ENCODE results near the gene OGDH. TPM values are rescaled to one million over a fixed set of nuclear protein-coding genes. Genes with fewer than 3 reads are reported as not detected.

OGDH gene
- total and polyA plus RNA-seq, 2 of the 13 experiments (the other 11 are each of a cell fraction or from before 2014, with no cell fraction given): 17.4 to 25.4 TPM

DNA sequence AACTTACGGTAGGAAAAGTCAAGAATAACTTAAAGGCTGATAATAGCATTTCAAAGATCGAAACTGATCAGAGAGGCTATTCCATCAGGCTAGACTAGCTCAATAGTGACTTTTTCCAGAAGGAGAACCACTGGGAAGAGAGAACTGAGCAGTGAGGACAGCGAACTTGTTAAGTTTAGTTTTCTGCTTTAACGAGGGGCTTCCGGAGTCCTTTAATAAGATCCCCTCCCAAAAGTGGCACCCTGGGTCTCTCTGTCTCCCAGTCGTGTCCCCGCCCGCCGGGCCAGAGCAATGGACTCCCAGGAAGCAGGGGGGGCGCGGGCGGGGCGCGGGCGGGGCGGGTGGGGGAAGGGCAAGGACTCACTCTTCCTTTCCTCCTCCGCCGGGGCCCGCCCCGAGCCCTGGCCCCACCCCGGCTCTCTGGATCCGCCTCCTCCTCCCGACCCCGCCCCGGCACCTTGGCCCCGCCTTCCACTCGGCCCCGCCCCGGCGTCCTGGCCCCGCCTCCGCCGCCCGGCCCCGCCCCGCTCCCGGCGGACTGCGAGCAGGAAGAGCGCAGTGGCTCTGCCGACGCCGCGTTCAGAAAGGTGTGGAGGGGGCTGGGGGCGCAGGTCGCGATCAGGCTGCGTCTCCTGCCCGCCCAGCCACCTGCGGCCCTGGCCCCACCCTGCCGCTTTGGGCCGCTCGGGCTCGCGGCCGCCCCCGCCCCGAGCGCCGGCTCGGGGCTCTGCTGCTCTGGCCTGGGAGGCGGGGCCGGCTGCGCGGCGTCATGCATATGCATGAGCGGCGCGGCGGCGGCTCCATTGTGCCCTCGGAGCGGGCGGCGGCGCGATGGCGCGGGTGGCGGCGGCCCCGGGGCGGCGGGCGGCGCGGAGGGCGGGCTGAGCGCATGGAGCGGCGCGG is 141.9 kb downstream of the OGDH start, which contains the start of gene ZMIZ2 (continued):
- TF ChIP-seq GMEB1 (CRISPR knock-in tag; IDR thresholded peaks at IDR 0.05; ENCODE audit: borderline replicate concordance) (0 out of 2 replicates have a peak, but pooled peaks have one; percentile 14), YY1 (IDR thresholded peaks at IDR 0.05; ENCODE audit: insufficient read depth, insufficient replicate concordance, low read depth, low read length) (peak; percentile 84), ZNF605 (CRISPR knock-in tag; IDR thresholded peaks at IDR 0.05) (no peak), HOXA3 (CRISPR knock-in tag; IDR thresholded peaks at IDR 0.05) (peak; percentile 37; the same call in 1 of the 2 replicates), RFXAP (CRISPR knock-in tag; IDR thresholded peaks at IDR 0.05; ENCODE audit: borderline replicate concordance) (peak; percentile 54; the same call in 1 of the 2 replicates), PATZ1 (CRISPR knock-in tag; IDR thresholded peaks at IDR 0.05) (peak; percentile 81), PHF8 (CRISPR knock-in tag; IDR thresholded peaks at IDR 0.05) (peak; percentile 63), ZFX (CRISPR knock-in tag; IDR thresholded peaks at IDR 0.05; ENCODE audit: low read depth) (peak; percentile 59), POLR2AphosphoS5 (IDR thresholded peaks at IDR 0.05; ENCODE audit: low read depth, low read length) (peak; percentile 66), MAZ (IDR thresholded peaks at IDR 0.05; ENCODE audit: borderline replicate concordance, low read depth, low read length) (0 out of 2 replicates have a peak, but pooled peaks have one; percentile 19), MAZ (CRISPR knock-in tag; IDR thresholded peaks at IDR 0.05; ENCODE audit: low read depth) (peak; percentile 60), HCFC1 (IDR thresholded peaks at IDR 0.05; ENCODE audit: low read depth, low read length) (0 out of 2 replicates have a peak, but pooled peaks have one; percentile 24), SNRNP70 (IDR thresholded peaks at IDR 0.05; ENCODE audit: low read depth, low read length) (no peak), MYNN (CRISPR knock-in tag; IDR thresholded peaks at IDR 0.05; ENCODE audit: low read depth) (no peak), POLR2G (IDR thresholded peaks at IDR 0.05; ENCODE audit: low read depth, low read length) (peak; percentile 74), CREBL2 (CRISPR knock-in tag; IDR thresholded peaks at IDR 0.05; ENCODE audit: borderline replicate concordance) (no peak), SP1 (IDR thresholded peaks at IDR 0.05) (no peak), SP1 (CRISPR knock-in tag; IDR thresholded peaks at IDR 0.05) (peak; percentile 76), ZFP90 (CRISPR knock-in tag; IDR thresholded peaks at IDR 0.05; ENCODE audit: borderline replicate concordance) (0 out of 2 replicates have a peak, but pooled peaks have one; percentile 31), ZNF557 (CRISPR knock-in tag; IDR thresholded peaks at IDR 0.05) (no peak), HNRNPH1 (optimal IDR thresholded peaks at IDR 0.05; ENCODE audit: low read depth, low read length) (no peak), TCF12 (IDR thresholded peaks at IDR 0.05) (no peak), TCF12 (CRISPR knock-in tag; IDR thresholded peaks at IDR 0.05) (0 out of 2 replicates have a peak, but pooled peaks have one; percentile 23), XRCC5 (optimal IDR thresholded peaks at IDR 0.05; ENCODE audit: low read length) (peak; percentile 38), ATF7-NPFF (CRISPR knock-in tag; IDR thresholded peaks at IDR 0.05; ENCODE audit: low read depth) (peak; percentile 52; the same call in 1 of the 2 replicates), GABPB1 (CRISPR knock-in tag; IDR thresholded peaks at IDR 0.05) (peak; percentile 19; the same call in 1 of the 2 replicates)
- TF ChIP-seq, protein P1, sequence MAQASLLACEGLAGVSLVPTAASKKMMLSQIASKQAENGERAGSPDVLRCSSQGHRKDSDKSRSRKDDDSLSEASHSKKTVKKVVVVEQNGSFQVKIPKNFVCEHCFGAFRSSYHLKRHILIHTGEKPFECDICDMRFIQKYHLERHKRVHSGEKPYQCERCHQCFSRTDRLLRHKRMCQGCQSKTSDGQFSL (CRISPR knock-in tag; IDR thresholded peaks at IDR 0.05): peak; percentile 24; the same call in 1 of the 2 replicates
